Stimulated activated CD4-positive, alpha-beta T cell treated with anti-CD3 and anti-CD28 coated beads, TNF-alpha, amount 100 ng/mL, for 48 hours (primary cell): ENCODE data around the gene KDM3A.

Source experiments
- DNase-seq, 3 donors: peaks; one replicate each; pipeline ENCODE4 v3.0.0-alpha.2; 2020; ENCODE audit warnings: low read depth in 3 of 3

The KDM3A gene

DNA sequence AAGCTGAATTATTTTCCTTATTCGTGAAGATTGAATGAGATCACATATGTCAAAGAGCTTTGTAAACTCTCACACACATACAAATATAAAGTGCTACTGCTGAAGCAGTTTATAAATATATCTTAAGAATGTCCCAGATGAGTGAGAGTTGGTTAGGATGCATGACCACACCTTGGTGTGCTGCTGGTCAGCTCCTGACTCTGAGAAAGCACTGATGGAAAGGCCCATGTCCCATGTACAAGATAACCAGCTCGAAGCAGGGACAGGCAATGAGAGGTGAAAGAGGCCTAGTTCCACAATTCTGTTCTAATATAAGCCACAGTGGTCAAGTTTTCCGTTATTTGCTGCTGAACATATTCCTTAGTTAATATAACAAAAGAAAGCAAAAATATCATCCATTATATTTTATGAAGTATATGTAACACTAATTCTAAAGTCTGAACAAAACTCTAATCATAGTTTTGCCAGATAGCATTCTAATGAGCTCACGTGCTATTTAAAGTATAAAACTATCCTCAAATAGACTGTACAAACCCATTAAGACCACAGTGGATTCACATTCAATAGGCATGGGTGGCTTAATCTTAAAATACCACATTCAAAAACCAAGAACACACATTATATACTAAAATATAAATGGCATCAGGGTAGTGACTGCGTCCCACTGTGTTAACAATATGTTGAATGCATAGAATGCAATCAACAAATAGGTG is 72.9 kb downstream of the KDM3A start:
- DNase-seq: no peak

DNA sequence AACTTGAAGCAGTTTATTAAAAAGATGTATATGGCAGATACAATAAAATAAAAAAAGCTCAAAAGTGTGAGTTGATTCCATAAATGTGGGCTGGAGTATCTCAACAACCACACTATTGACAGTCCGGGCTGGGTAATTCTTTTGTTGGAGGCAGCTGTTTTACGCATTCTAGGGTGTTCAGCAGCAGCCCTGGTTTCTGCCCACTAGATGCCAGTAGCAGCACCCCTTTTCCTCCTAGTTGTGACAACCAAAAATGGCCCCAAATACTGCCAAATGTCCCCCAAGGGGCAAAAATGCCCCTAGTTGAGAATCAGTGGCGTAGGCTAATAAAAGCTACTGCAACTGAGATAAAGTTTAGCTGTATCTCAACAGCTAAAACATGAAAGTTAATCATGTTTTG is 77.3 kb downstream of the KDM3A start:
- DNase-seq: no peak

DNA sequence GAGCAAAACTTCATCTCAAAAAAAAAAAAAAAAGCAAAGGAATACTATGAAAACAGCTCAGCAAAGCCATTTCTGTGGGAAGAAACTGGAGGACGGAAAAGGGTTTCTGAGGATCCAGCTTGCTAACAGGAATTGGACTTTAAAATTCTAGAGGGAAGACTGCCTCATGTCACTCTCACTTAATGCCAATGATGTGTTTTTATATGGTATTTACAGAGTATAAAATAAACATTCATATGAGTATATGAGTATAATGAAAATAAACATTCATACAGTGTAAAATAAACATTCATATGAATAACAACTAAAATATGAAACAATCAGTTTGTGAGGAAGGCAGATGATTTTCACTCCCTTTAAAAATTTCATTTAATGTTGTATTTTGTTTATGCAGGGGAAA is 78.2 kb downstream of the KDM3A start:
- no peak for DNase-seq

DNA sequence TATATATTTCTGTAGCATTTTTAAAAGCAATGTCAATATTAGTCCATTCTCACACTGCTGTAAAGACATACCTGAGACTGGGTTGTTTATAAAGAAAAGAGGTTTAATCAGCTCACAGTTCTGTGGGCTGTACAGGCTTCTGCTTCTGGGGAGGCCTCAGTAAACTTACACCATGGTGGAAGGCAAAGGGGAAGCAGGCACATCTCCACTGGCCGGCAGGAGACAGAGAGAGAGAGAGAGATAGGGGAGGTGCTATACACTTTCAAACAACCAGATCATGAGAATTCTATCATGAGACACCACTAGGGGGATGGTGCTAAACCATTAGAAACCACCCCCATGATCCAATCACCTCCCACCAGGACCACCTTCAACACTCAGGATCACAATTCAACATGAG is 79.0 kb downstream of the KDM3A start:
- DNase-seq: no peak

DNA sequence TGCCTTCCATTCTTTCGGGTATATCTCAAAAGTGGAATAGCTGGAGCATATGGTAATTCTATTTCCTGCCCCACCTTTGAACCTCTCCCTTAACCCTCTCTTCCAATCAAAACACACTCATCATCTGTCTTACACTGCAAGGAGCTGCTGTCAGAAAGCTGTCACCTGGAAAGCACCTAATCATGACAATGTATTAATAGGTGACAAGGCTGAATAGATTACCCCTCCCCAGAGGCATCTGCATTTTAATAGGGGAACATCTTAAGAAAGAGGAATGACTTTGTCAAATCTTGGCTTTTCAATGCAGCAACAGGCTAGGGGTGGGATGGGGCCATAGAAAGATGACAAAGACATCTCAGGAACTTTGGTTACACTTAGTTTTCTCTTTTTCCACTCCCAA is 80.8 kb downstream of the KDM3A start:
- no peak for DNase-seq

DNA sequence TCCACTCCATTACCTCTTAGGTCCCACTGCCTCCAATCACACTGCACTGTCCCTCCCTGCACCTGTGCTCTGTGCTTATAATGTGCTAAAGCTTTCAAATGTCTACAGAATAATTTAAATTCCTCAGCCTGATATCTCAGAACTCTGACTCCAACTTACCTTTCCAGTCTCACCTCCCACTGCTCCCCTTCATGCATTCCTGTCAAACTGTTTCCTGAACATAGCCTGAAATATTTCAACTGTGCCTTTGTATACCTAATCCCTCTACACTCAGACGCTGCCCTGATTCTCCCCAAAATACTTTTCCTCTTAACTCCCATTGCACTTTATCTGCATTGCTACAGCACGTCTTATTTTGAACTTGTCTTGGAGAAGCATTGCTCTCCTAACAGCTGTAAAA is 81.5 kb downstream of the KDM3A start:
- DNase-seq: no peak

DNA sequence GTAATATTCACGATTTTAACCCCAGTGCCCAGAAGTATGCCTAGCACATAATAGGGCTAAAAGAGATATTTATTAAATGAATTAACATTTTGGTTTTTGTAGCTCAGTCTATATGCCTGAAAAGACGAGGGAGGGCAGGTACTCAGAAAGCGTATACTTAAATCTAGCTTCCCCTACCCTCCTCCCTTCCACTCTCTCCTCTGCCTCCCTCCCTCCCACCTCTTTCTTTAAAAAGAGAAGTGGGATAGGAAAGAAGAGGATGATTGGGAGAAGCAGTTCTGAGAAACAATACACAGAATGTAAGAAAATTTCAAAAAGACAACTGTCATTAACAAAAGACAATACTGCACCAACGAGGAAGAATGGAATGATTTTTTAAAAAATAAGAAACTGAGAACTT is 82.3 kb downstream of the KDM3A start:
- no peak for DNase-seq

DNA sequence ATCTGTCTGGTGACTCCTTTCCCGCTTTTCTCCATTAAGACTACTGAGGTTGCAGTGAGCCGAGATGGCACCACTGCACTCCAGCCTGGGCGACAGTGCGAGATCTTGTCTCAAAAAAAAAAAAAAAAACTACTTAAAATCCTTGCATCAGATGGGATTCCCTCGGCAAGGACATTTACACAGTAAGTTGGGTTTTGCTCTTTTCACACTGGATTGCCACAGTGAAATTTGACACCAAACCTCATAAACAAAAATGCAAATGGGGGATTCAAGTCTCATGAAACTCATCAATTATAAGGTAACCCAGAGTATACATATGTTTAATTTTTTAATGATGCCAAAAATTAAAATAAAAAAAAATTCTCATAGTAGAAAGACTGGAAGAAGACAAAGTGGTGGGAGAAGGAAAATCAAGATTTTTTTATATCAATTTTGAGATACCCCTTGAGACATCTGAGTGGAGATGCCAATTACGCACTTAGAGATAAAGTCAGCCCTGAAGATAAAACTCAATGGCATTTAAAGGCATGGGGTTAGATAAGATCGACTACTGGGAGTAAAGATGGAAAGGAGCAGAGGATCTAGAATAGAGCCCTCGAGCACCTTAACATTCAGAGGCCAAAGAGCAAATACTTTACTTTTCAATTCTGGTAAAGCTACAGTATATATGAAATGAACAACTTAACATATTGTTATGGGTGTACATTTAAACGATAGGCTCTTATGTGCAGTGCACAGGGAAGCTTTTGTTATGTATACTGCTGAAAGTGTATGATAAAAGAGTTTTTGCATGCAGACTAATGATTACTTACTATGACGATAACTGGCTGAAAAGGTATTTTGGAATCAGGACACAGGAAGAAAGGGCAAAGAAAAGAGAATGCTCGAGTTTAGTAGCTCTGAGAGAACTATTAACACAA is 84.5 kb downstream of the KDM3A start:
- DNase-seq: no peak

DNA sequence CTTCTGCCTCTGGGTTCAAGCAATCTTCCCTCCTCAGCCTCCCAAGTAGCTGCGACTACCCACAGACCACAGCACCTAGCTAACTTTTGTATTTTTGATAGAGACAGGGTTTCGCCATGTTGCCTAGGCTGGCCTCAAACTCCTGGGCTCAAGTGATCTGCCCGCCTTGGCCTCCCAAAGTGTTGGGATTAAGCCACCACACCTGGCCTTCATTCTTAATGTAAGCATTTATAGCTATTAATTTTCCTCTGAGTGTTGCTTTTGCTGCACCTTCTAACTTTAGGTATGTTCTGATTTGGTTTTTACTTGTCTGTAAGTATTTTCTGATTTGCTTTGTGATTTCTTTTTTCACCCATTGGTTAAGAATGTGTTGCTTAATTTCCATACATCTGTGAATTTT is 92.4 kb downstream of the KDM3A start:
- no peak for DNase-seq

DNA sequence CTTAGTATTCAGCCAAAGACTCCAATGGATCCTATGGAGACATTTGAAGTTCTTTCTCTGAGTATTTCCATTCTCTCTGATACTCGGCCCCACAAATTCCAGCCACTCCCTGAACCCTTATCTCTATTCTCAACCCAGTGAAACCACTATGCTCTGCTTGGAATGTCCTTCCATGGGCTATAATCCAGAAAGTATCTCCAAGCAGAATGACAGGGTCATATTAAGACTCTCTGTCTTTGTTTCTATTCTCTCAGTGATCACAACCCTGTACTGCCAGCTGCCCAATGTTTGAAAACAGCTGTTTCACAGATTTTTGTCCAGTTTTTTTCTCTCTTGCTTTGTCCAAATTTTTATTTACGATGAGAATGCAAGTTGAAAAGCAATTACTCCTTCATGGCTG is 100.2 kb downstream of the KDM3A start:
- no peak for DNase-seq
